ENCODE results near the gene ATRX.

DNA sequence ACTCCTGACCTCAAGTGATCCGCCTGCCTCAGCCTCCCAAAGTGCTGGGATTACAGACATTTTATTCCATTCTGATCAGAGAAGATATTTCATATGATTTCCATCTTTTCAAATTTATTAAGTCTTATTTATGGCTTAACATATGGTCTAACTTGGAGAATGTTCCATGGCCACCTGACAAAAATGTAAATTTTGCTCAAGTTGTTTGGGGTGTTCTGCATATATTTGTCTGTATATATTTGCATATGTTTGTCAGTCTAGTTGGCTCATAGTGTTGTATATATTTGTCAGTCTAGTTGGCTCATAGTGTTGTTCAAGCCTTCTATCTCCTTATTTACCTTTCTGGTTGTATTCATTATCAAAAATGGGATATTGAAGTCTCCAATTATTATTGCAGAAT lies 16.2 kb upstream of the ATRX start:
- TF ChIP-seq, protein P1, sequence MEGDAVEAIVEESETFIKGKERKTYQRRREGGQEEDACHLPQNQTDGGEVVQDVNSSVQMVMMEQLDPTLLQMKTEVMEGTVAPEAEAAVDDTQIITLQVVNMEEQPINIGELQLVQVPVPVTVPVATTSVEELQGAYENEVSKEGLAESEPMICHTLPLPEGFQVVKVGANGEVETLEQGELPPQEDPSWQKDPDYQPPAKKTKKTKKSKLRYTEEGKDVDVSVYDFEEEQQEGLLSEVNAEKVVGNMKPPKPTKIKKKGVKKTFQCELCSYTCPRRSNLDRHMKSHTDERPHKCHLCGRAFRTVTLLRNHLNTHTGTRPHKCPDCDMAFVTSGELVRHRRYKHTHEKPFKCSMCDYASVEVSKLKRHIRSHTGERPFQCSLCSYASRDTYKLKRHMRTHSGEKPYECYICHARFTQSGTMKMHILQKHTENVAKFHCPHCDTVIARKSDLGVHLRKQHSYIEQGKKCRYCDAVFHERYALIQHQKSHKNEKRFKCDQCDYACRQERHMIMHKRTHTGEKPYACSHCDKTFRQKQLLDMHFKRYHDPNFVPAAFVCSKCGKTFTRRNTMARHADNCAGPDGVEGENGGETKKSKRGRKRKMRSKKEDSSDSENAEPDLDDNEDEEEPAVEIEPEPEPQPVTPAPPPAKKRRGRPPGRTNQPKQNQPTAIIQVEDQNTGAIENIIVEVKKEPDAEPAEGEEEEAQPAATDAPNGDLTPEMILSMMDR (conservative IDR thresholded peaks at IDR 0.05), result no peak
- no peak for TF ChIP-seq EZH2 (IDR thresholded peaks at IDR 0.05; ENCODE audit: low read depth)
